GM12878 (cell line): ENCODE results near the gene SLC24A3. TPM values are rescaled to one million over a fixed set of nuclear protein-coding genes. Genes with fewer than 3 reads are reported as not detected.

Source experiments
- ATAC-seq: fragments of 200-7000 bp; cut with Tn5 transposase; 3 replicates; pipeline ENCODE4 v1.9.1; 2020; ENCODE audit warnings: mild to moderate bottlenecking, moderate library complexity
- BruUV-seq: library from RNA; stranded (reverse); fragments of 400-500 nt; replicated peaks from 2 replicates; lab custom pipeline; 2021; lab: Mats Ljungman, UMichigan
- CTCF ChIA-PET: fragments of 300-600 bp; sonication (Branson Sonifier 250); formaldehyde crosslinking; extraction: SDS; loops from one replicate; lab custom pipeline; 2021; ENCODE audit warnings: inconsistent platforms; lab: Yijun Ruan, JAX
- POLR2A ChIA-PET: fragments of 350-600 bp; formaldehyde crosslinking; extraction: SDS; loops from one replicate; lab custom pipeline; 2021; ENCODE audit warnings: inconsistent platforms; lab: Charles Lee
- RAD21 ChIA-PET: fragments of 300-600 bp; sonication (Branson Sonifier 250); formaldehyde crosslinking; loops from one replicate; lab custom pipeline; 2023; ENCODE audit warnings: antibody characterized with exemption; ENCODE audit not compliant: unreplicated experiment; lab: Charles Lee
- SMC1A ChIA-PET: fragments of 300-600 bp; sonication (Branson Sonifier 250); formaldehyde crosslinking; loops from one replicate; lab custom pipeline; 2023; ENCODE audit not compliant: unreplicated experiment, uncharacterized antibody; lab: Charles Lee
- DNase-seq: peaks from one replicate; pipeline ENCODE4 v3.0.0-alpha.2; 2011; ENCODE audit warnings: low read depth, low spot score
- FAIRE-seq: peaks from 3 replicates; lab custom pipeline; 2011; peaks lifted over from hg19 to GRCh38; lab: Jason Lieb, UNC
- H2AFZ ChIP-seq: 2 replicates; pipeline ENCODE4 v1.6.0; 2011; ENCODE audit warnings: low read depth, low read length, control low read depth; ENCODE audit not compliant: control insufficient read depth
- H3K27ac ChIP-seq: 2 replicates; pipeline ENCODE4 v1.5.1; 2011; ENCODE audit warnings: control low read depth; ENCODE audit not compliant: control insufficient read depth, insufficient read depth
- H3K27me3 ChIP-seq, 2 experiments: replicated peaks in 1 of 2; 2 replicates each; pipeline versions ENCODE4 v1.6.0 to v1.6.1; 2011; ENCODE audit warnings: low read length in 1 of 2; ENCODE audit not compliant: control insufficient read depth in 2 of 2, insufficient read depth in 2 of 2
- H3K36me3 ChIP-seq, 2 experiments: 2 replicates each; pipeline ENCODE4 v1.5.1; 2011; ENCODE audit warnings: low read length in 1 of 2; ENCODE audit not compliant: control insufficient read depth in 2 of 2, insufficient read depth in 2 of 2
- H3K4me1 ChIP-seq: 2 replicates; pipeline ENCODE4 v1.6.1; 2011; ENCODE audit warnings: mild to moderate bottlenecking, low read length, moderate library complexity, mixed read lengths; ENCODE audit not compliant: control insufficient read depth, insufficient read depth
- H3K4me2 ChIP-seq: 2 replicates; pipeline ENCODE4 v1.6.0; 2011; ENCODE audit warnings: control low read depth; ENCODE audit not compliant: control insufficient read depth, insufficient read depth
- H3K4me3 ChIP-seq: fragments of 200-600 bp; sonication (generic); 2 replicates; pipeline ENCODE4 v1.5.1; 2016
- H3K79me2 ChIP-seq: 2 replicates; pipeline ENCODE4 v1.6.0; 2011; ENCODE audit warnings: low read length; ENCODE audit not compliant: control insufficient read depth, insufficient read depth
- H3K9ac ChIP-seq: 2 replicates; pipeline ENCODE4 v1.8.0; 2011; ENCODE audit warnings: low read length, control low read depth, mixed read lengths; ENCODE audit not compliant: control insufficient read depth, insufficient read depth
- H3K9me3 ChIP-seq: replicated peaks from 3 replicates; pipeline ENCODE4 v1.5.1; 2011; ENCODE audit warnings: mild to moderate bottlenecking, low read length; ENCODE audit not compliant: control insufficient read depth, insufficient read depth
- H4K20me1 ChIP-seq: 2 replicates; pipeline ENCODE4 v1.6.0; 2011; ENCODE audit not compliant: control insufficient read depth, insufficient read depth
- BRCA1 ChIP-seq: IDR thresholded peaks from 2 replicates; pipeline ENCODE4 v1.6.1; 2011; ENCODE audit warnings: low read depth, low read length, improper control_type of control experiment
- CBX5 ChIP-seq: sonication (generic); IDR thresholded peaks from 2 replicates; pipeline ENCODE4 v1.6.1; 2016; ENCODE audit warnings: low read depth, moderate library complexity, mild to moderate bottlenecking, inconsistent platforms
- EP300 ChIP-seq, 2 experiments: fragments of 150-350 bp in 1 of 2; IDR thresholded peaks; 2 replicates each; pipeline ENCODE4 v1.6.1; 2011 to 2012; ENCODE audit warnings: low read depth in 2 of 2, low read length in 2 of 2, borderline replicate concordance in 1 of 2, improper control_type of control experiment in 1 of 2, inconsistent platforms in 1 of 2; ENCODE audit not compliant: control insufficient read depth in 1 of 2
- ESRRA ChIP-seq: IDR thresholded peaks from 2 replicates; pipeline ENCODE4 v1.6.1; 2012; ENCODE audit warnings: mild to moderate bottlenecking, low read length, improper control_type of control experiment
- HDGF ChIP-seq: fragments of 450-650 bp; IDR thresholded peaks from 2 replicates; pipeline ENCODE4 v1.6.1; 2016; ENCODE audit warnings: antibody characterized with exemption
- NFYB ChIP-seq: IDR thresholded peaks from 2 replicates; pipeline ENCODE4 v1.6.1; 2011; ENCODE audit warnings: low read depth, mild to moderate bottlenecking, low read length, improper control_type of control experiment, moderate library complexity; ENCODE audit not compliant: insufficient read depth
- NR2C1 ChIP-seq: fragments of 450-650 bp; IDR thresholded peaks from 2 replicates; pipeline ENCODE4 v1.6.1; 2017; ENCODE audit warnings: antibody characterized with exemption, mild to moderate bottlenecking, moderate library complexity
- NR2F1 ChIP-seq: fragments of 450-650 bp; conservative IDR thresholded peaks from 2 replicates; pipeline ENCODE4 v1.6.1; 2017; ENCODE audit warnings: mild to moderate bottlenecking
- POLR2AphosphoS2 ChIP-seq: IDR thresholded peaks from 2 replicates; pipeline ENCODE4 v1.6.1; 2011; ENCODE audit warnings: low read depth, mild to moderate bottlenecking, low read length, improper control_type of control experiment, moderate library complexity
- RAD21 ChIP-seq: IDR thresholded peaks from 2 replicates; pipeline ENCODE4 v1.6.1; 2011; ENCODE audit warnings: mild to moderate bottlenecking, low read depth, low read length, moderate library complexity; ENCODE audit not compliant: insufficient read depth
- SIN3A ChIP-seq: IDR thresholded peaks from 2 replicates; pipeline ENCODE4 v1.6.1; 2012; ENCODE audit warnings: low read depth, low read length, improper control_type of control experiment
- SRF ChIP-seq, 2 experiments: IDR thresholded peaks; 2 replicates each; pipeline ENCODE4 v1.6.1; 2011; ENCODE audit warnings: low read depth in 2 of 2, low read length in 2 of 2, mild to moderate bottlenecking in 1 of 2, moderate library complexity in 1 of 2
- SUZ12 ChIP-seq: fragments of 200-600 bp; sonication (generic); IDR thresholded peaks from one replicate; pipeline ENCODE4 v1.6.1; 2018; ENCODE audit warnings: antibody characterized with exemption, mild to moderate bottlenecking; ENCODE audit not compliant: unreplicated experiment
- TCF3 ChIP-seq: IDR thresholded peaks from 2 replicates; pipeline ENCODE4 v1.6.1; 2012; ENCODE audit warnings: low read depth, mild to moderate bottlenecking, low read length, borderline replicate concordance; ENCODE audit not compliant: insufficient read depth
- USF1 ChIP-seq: IDR thresholded peaks from 2 replicates; pipeline ENCODE4 v1.6.1; 2011; ENCODE audit warnings: borderline replicate concordance, low read depth, mild to moderate bottlenecking, moderate library complexity, mixed read lengths, low read length; ENCODE audit not compliant: insufficient read depth; ENCODE audit errors: extremely low read length
- ZNF217 ChIP-seq: fragments of 450-650 bp; IDR thresholded peaks from 2 replicates; pipeline ENCODE4 v1.6.1; 2017; ENCODE audit warnings: antibody characterized with exemption, mild to moderate bottlenecking
- ZNF274 ChIP-seq: IDR thresholded peaks from one replicate; pipeline ENCODE4 v1.8.0; 2011; ENCODE audit not compliant: insufficient read length, insufficient read depth
- ZNF622 ChIP-seq: fragments of 450-650 bp; IDR thresholded peaks from 2 replicates; pipeline ENCODE4 v1.6.1; 2017; ENCODE audit warnings: mild to moderate bottlenecking, inconsistent platforms
- ZSCAN29 ChIP-seq: fragments of 450-650 bp; IDR thresholded peaks from 2 replicates; pipeline ENCODE4 v1.6.1; 2017; ENCODE audit warnings: mild to moderate bottlenecking, moderate library complexity
- WGBS: methylation state at CpG from one replicate; pipeline ENCODE4 v1.1.6; 2016; ENCODE audit warnings: low lambda C conversion rate; ENCODE audit not compliant: insufficient replicate concordance, insufficient coverage; ENCODE audit errors: missing lambda C conversion rate; 5-methylcytosine and 5-hydroxymethylcytosine counted together
- in situ Hi-C: fragments of 300-500 bp; cut with MboI; formaldehyde crosslinking; loops from 9 replicates; pipeline ENCODE4 v1.14.3; 2018; ENCODE audit warnings: mixed read lengths
- intact Hi-C: fragments of 100-400 bp; cut with micrococcal nuclease; formaldehyde crosslinking; loops from one replicate; pipeline ENCODE4 v1.14.2; 2022; ENCODE audit not compliant: unreplicated experiment
- polyA plus RNA-seq, 11 experiments: library from polyadenylated mRNA; depleted of rRNA in 4 of 11; unstranded in 6 of 11; stranded (reverse) in 5 of 11; fragments of >200 nt; fragmentation: Nextera tagmentation in 4 of 11; fragmentation: Illumina TruSeq in 1 of 11; extraction: Ambion mirVana in 4 of 11; extraction: Trizol in 1 of 11; gene quantifications; 1 replicate in 1 of 11; 2 replicates in 10 of 11; pipeline versions ENCODE4 v1.2.1 to v1.2.3, GENCODE V29; 2011 to 2016; ENCODE audit warnings: inconsistent platforms in 2 of 11, missing spikeins in 2 of 11, low read depth in 1 of 11
- total RNA-seq, 4 experiments: library from RNA; depleted of rRNA in 3 of 4; stranded (reverse); fragments of >200 nt in 3 of 4; fragmentation: Illumina TruSeq in 1 of 4; extraction: Trizol in 1 of 4; gene quantifications; 2 replicates each; pipeline versions ENCODE4 v1.2.1 to v1.2.3, GENCODE V29; 2013 to 2021
- TF ChIP-seq, protein P1 (sequence below): IDR thresholded peaks from 2 replicates; pipeline ENCODE4 v1.6.1; 2011; ENCODE audit warnings: low read depth, mild to moderate bottlenecking, low read length, moderate library complexity, borderline replicate concordance; ENCODE audit errors: extremely low read depth

SLC24A3 gene
- total and polyA plus RNA-seq, 10 of the 15 experiments (the other 5 are each of a cell fraction or from before 2014, with no cell fraction given), result 0.04 TPM; not detected in 9

DNA sequence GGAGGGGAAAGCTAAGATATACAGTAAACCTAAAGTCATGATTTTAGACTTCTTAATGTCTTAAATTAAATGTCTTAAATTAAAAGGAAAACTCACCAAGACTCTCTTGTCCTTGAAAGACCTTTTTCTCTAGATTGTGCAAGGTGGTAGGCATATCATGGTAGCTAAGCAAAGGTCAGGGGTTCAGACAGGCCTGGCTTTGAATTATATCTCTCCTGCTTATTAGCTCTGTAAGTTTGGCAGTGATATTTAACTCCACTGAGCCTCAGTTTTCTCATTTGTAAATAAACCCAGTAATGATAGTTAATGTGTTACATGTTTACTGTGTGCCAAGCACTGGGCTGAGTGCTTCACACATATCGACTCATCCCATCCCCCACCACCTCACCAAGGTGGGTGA is 203.3 kb downstream of the SLC24A3 start:
- FAIRE-seq, result no peak

More for the DNA sequence above, 203.3 kb downstream of the SLC24A3 start:
- ChIA-PET CTCF (interaction anchor here (0.8 to 0.9 kb wide), 2 partner anchors 8 to 16 kb away, joined by 3 to 4 read pairs; no protein-coding TSS in a partner anchor), RAD21 (no interaction called here), POLR2A (no interaction called here), SMC1A (no interaction called here)
- intact Hi-C loops (no loop called here), in situ Hi-C loops (no loop called here)
- Histone ChIP-seq H3K27me3 (no peaks in the 10 kb centered on the region), H3K36me3 (no peaks in the 10 kb centered on the region), H3K27ac (no peak overlapping the region), H4K20me1 (no peaks in the 10 kb centered on the region), H3K4me2 (no peak overlapping the region), H3K4me3 (no peak overlapping the region), H3K79me2 (no peaks in the 10 kb centered on the region), H3K4me1 (no peaks in the 10 kb centered on the region), H3K9ac (no peak overlapping the region), H2AFZ (no peak overlapping the region), H3K9me3 (no peaks in the 10 kb centered on the region)
- 0% methylated on average over 1 of the region's 1 CpG for WGBS
- TF ChIP-seq SIN3A (no peak), POLR2AphosphoS2 (no peak), SUZ12 (no peak), RAD21 (no peak), SRF (IDR thresholded peaks at IDR 0.05; ENCODE audit: low read depth in 2 of 2, low read length in 2 of 2) (no peak), NR2C1 (no peak), NFYB (no peak), EP300 (IDR thresholded peaks at IDR 0.05; ENCODE audit: borderline replicate concordance in 1 of 2, control insufficient read depth in 1 of 2, low read depth in 2 of 2, low read length in 2 of 2) (no peak), ZSCAN29 (no peak), CBX5 (no peak), USF1 (no peak), ZNF274 (no peak), BRCA1 (no peak), ESRRA (no peak), NR2F1 (no peak), HDGF (no peak), ZNF217 (no peak), ZNF622 (no peak), TCF3 (no peak)
- TF ChIP-seq, protein P1, sequence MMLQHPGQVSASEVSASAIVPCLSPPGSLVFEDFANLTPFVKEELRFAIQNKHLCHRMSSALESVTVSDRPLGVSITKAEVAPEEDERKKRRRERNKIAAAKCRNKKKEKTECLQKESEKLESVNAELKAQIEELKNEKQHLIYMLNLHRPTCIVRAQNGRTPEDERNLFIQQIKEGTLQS, result no peak
- BruUV-seq, result no TSS peak
- ATAC-seq (no peak), DNase-seq (no peak)
